ENCODE results near the gene RNF145.
"Not testable (repeated sequence)": the region's sequence is repeated elsewhere in the genome, so short reads cannot be mapped to it uniquely, and the experiment has no call there.

Gene RNF145

GRCh38 chr5:159121061-159121460 is 88.3 kb downstream of the RNF145 start:
- DNase-seq (ENCODE audit: low read depth in 2 of 2, low spot score in 1 of 2), result no peak

DNA sequence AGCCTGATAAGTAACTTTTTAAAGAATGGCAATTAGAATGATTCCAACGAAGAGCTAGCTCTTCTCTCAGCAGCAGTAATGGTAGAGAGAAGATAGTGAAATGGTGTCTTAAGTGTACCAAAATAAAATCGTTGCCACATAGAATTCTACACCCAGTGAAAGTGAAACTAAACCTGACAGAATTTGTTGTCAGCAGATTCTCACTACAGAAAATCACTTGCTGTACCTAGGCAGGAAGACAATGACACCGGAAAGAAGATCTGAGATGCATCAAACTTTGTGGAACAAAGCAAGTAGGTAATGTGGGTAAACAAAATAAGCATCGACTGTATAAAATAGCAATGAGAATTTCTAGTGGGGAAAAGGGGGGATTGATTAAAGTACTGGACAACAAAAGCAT is 88.9 kb downstream of the RNF145 start:
- no peak for DNase-seq (ENCODE audit: low read depth in 2 of 2, low spot score in 1 of 2)

GRCh38 chr5:159119842-159120241 is 89.5 kb downstream of the RNF145 start:
- not testable (repeated sequence) for DNase-seq (ENCODE audit: low read depth in 2 of 2, low spot score in 1 of 2)

DNA sequence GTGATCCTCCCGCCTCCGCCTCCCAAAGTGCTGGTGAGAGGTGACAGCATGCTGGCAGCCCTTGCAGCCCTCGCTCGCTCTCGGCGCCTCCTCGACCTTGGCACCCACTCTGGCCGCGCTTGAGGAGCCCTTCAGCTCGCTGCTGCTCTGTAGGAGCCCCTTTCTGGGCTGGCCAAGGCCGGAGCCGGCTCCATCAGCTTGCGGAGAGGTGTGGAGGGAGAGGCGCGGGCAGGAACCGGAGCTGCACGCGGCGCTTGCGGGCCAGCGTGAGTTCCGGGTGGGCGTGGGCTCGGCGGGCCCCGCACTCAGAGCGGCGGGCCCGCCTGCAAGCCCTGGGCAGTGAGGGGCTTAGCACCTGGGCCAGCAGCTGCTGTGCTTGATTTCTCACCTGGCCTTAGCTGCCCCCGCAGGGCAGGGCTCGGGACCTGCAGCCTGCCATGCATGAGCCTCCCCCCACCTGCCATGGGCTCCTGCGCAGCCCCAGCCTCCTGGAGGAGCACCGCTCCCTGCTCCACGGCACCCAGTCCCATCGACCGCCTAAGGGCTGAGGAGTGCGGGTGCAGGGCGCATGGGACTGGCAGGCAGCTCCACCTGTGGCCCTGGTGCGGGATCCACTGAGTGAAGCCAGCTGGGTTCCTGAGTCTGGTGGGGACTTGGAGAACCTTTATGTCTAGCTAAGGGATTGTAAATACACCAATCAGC is 90.2 kb downstream of the RNF145 start:
- not testable (repeated sequence) for DNase-seq (ENCODE audit: low read depth in 2 of 2, low spot score in 1 of 2)

DNA sequence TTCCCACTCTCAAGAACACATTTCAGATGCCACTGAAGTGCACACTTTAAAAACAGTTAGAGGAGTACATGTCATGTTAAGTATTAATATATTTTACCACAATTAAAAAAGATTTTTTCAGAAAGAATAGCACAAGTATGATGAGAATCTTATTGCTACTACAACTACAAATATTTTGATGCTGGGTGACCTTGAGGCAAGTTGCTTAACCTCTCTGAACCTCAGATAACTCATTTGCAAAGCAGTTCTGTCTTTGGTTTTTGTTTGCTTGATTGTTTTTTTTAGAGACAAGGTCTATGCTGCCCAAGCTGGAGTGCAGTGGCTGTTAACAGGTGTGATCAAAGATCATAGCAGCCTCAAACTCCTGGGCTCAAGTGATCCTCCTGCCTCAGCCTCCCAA is 95.9 kb downstream of the RNF145 start:
- no peak for DNase-seq (ENCODE audit: low read depth in 2 of 2, low spot score in 1 of 2)

GRCh38 chr5:159112436-159112835 is 96.9 kb downstream of the RNF145 start:
- no peak for DNase-seq (ENCODE audit: low read depth in 2 of 2, low spot score in 1 of 2)
